EL (cell line): ENCODE data around the gene IL1RAPL1.

Experiments used
- DNase-seq: peaks from one replicate; pipeline ENCODE4 v3.0.0-alpha.2; 2016

The IL1RAPL1 gene

DNA sequence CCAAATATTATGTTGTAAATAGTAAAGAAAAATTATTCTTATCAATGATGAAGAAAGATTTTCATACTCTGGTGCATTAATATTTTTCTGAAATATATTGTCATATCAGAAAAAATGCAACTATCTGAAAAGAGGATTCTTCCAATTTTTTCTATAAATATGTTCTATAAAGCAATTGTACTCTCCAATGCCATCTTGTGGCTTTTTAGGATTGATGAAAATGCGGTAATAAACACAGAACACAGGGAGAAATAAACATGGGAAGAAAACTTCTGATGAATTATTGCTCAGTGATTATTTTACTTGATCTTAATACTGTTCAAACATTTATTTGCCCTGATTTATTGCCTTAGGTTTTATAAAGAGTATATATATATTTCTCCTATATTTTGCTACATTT, 215.4 kb downstream of the IL1RAPL1 start:
- no peak for DNase-seq

DNA sequence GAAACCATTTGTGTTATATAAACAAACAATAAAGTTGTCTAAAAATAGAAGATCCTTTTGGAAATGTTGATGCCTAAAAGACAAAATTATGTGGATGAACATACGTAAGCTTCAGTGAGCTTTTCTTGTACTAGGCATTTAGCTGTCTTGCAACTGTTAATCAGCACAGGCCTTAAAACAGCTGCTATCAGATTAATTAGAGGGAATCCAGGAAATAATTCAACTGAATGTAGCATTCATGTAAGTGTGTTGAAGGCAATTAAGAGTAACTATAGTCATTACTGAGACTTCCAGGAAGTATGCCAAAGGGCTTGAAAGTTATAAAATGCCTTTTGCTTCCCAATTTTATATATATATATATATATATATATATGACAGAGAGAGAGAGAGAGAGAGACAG, 248.7 kb downstream of the IL1RAPL1 start:
- no peak for DNase-seq

DNA sequence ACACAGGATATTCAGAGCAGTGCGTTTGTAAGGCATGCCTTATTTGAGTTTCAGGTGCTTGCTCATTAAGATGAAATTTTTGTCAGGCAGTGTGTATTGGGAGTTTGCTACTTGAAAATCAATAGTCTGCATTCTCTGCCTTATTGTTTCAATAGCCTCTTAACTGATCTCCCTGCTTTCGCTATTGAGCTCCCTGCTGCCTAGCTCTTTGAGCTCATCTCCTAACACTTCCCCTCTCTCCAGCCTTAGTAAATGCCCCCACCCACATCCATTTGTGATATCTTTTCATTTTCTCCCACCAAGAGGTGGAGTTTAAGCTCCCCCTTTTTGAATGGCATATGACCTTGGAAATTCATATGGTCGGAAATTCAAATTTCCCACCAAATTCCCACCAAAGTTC, 256.6 kb downstream of the IL1RAPL1 start:
- DNase-seq: no peak

DNA sequence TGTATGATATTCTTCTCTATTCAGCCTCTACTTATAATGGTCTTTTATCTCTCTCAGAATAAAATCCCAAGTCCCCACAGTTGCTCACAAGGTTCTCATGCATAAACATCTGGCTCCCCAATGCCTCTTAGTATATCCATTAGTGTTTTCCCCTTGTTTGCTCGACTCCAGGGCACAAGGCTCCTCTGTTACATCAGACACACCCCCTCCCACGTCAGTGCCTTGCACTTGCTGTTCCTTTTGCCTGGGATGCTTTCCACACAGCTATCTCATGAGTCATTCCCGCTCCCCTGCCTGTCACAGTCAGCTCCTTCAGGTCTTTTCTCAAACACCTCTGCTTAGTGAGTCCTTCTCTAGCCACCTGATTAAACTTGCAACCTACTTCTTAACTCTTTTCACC, 260.2 kb downstream of the IL1RAPL1 start:
- peak; percentile 0 for DNase-seq

DNA sequence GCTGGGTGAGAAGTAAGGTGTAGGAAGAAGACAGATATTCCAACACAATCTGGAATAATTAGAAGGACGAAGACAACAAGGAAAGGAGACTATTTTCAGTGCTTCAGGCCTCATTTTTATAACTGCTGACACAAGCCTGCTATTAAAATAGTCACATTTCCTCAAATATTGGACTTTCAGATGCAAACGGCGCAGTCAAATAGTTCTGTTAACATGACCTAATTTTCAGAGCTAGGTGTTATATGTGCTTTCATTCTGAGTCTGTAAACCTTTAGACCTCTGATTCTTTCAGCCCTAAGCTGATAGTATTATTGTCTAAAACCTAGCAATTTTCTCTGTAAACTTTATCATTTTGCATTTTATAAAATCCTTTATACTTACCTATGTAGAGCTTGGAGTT, 261.5 kb downstream of the IL1RAPL1 start:
- no peak for DNase-seq

DNA sequence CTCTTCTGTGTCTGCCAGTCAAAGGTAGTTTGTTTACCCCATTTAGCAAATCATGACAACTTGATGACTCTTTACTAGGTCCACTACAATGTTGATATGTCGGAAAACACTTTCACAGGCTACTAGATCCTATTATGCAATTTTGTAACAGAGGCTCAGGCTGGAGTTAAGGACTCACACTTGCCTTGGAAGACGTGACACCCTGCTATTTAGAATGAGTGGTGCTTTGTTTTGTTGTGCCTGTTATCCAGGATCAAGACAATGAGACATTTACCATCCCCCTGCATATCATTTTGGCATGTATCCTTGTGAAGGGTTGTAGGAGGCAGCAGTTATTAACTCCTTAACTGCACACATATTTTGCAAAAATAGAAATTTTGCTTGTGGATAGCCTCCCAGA, 263.7 kb downstream of the IL1RAPL1 start:
- no peak for DNase-seq

DNA sequence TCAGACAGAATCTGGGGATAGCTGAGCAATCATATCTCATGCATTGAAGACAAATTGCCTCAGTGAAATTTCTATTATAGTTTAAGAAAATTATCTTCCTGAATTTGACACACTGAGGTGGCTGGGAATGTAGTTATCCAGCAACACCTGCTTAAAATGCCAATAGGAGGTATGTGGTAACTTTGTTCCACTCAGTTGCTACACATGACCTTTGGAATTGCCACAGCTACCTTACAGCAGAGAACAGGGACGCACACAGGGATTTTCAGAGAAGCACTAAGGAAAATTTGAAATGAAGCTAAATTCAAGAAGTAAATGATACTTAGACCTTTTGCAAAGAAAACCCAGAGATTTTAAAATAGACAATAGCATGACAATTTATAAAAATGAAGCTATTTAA, 264.6 kb downstream of the IL1RAPL1 start:
- no peak for DNase-seq

DNA sequence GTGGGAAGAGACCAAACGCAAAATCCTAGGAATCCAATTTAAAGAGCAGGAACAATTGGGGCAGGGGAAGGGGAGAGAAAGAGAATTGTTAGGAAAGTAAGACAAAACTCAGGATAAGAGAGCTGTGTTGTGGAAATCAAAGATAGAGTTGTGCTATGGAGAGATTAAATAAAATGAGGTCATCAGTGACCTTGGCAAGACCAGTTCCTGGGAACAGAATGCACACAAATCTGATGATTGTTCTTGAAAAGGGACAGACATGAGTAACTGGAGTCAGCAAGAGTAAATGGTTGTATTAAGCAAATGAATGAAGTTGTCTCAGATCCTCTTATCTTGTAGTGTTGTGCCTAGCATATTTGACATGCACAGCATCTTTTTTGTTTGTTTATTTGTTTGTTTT, 267.4 kb downstream of the IL1RAPL1 start:
- no peak for DNase-seq

DNA sequence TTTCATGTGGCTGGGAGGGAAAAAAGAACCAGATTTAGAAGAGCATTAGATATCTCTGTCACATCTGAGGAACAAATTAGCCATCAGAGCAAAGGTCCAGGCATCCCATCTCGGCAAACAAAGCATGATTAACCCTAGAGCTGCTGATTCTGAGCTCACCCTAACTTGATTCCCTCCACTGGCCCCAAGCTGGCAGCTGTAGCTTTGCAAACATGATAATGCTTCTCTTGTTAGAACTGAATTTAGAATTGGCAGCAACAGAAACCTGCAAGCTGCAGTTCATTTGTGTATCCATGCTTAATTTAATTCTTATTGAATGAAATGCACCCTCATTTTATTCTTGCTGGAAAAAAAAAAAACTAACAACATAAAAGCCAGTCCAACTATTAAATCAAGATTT, 289.2 kb downstream of the IL1RAPL1 start:
- no peak for DNase-seq

DNA sequence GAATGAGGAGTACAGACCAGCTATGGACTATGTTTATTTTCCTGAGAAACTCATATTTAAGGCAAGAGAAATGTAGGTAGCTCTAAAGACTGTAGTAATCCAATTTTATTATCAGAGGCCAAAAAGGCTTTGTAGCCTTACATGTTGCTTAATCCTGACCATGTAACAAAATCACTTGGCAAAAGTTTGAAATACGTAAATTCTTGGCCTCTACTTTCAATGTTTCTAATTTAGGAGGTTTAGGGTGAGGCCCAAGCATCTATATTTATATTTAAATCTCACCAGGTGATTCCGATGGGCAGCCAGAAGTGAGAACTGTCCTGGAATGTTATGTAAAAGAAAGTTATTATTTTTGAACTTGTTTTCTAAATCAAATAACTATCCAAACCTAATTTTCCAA, 289.7 kb downstream of the IL1RAPL1 start:
- DNase-seq: no peak

DNA sequence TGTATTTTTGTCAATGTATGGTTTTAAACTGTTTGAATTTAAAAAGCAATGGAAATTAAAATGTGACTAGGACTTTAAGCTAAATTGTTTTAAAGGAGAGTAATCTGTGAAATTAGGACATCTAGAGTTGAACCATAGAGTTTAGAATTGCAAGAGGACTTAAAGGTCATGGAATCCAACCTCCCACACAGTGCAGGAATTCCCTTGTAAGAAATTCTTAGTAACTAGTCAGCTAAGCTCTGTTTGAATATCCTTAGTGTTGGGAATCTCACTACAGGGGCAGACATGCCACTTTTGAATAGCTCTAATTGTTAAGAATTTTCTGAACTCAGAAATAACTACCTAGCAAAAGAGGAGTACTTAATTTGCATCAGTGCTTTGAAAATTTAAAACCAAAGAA, 292.9 kb downstream of the IL1RAPL1 start:
- no peak for DNase-seq

DNA sequence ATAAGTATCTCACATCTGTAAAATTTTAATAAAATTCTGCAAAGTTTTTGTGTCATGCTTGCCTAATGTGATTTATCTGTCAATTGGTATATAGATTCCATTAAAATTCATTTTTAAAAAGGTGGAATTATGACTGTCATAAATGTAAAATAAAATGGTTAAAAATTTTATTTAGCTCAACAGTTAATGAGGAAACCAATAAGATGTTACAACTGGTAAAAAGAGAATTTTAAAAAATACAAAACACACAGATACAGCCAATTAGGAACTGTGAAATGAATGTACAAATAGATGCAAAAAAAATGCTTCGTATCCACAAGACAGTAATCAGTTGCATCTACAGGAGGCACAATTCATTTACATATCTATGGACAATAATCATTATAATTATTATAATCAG, 297.6 kb downstream of the IL1RAPL1 start:
- DNase-seq: no peak

DNA sequence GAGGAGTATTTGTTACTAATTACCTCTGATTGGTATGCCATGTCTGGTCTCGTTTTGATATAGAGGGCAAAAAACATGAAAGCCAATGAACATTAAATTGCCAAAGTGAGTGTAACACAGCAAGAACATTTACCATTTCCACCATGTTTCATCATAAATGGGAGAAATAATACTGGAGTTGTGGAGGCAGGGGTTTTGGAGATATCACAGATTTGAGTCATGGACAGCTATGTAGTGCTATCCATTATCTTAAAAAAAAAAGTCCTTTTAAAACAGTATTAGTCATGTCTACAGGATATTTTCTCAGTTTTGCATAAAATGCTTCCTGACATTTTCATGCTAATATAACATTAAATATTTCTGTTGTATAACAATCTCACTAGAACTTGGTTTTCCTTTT, 301.2 kb downstream of the IL1RAPL1 start:
- DNase-seq: no peak

DNA sequence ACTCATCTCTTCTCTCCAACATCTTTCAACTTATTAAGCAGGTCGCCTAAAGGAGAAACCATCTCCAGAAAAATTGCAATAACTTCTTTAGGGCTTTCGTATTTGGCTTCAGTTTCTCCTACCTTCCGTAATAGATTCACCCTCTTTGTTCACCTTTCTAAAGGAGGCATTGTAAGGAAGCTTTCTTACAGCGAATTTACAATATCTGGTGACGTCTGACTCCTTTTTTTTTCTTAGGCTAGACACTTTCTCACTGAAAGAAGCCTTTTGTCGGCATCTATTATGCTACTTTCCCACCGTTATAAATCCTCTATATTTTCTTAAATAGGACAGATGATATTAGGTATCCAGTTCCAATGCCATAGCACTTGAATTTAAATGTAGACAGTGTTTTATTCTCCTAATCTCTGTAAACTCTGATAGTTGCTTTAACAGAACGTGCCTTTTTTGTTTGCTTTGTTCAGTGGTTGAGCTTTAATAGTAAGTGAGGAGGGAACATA, 302.4 kb downstream of the IL1RAPL1 start:
- no peak for DNase-seq

DNA sequence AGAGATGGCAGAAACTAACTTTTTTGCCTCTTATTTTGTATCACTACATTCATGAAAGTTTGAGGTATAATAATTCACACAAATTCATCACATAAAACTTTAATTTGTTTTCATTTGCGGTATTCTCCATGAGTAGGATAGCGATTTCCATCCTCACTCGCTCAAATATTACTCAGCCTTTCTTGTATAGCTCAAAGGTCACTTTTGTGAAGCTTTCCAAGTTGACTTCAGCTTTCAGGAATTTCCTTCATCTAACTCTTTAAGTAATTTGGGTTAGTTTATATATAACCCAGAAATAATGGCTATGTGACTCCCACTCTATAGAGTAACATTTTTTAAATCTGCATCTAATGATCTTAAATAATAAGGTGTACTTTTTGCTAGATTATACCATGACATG, 314.4 kb downstream of the IL1RAPL1 start:
- peak; percentile 11 for DNase-seq

DNA sequence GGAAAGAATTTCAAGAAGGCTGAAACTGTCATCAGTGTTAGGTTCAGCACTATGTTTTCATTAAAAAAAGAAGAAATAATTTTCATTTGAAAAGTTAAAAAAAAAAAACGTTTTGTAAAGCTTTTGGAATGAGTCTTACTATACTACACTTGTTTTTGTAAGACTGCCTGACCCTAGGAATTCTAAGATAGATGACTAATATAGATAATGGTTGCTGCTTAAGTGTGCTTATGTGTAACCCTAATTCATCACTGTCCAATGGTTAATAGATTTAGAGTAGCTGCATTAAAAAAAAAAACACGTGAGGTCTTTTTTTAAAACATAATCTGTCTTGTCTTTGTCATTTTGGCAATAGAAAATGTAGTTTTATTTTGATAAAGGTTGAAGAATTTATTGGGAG, 323.2 kb downstream of the IL1RAPL1 start:
- peak; percentile 0 for DNase-seq

DNA sequence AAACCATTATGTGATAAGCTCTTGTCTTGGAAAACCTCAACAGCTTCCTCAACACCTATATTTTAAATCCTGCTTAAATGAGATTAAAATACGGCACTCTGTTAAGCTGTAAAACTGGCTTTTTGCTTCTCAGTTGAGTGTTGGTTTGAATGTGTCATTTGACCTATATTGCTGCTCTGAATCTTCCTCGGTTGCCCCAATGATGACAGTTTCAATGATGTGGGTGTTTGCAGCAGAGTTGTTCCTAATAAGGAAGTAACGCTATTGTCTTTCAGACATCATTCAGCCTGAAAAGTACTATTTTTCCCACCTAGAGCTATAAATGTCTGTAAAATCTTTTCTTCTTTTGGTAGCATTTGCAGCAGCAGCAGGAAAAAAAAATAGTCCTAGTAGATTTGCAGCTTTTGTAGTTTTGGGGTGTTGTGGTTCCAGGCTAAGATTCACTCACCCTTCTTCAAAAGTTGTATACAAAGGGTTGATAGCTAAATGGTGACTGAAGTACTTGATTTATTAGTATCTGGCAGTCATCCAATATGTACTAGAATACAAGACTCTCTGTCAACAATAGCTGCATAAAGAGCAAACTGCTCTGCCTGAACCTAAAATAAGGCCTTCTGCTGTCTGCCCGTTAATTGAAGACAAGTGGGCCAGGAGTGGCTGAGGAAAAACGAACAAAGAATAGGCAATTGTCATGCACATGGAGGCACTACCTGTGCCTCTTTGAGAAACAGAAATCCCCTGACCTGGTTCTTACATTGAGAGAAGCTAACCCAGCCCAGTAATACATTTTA, 333.1 kb downstream of the IL1RAPL1 start:
- no peak for DNase-seq

DNA sequence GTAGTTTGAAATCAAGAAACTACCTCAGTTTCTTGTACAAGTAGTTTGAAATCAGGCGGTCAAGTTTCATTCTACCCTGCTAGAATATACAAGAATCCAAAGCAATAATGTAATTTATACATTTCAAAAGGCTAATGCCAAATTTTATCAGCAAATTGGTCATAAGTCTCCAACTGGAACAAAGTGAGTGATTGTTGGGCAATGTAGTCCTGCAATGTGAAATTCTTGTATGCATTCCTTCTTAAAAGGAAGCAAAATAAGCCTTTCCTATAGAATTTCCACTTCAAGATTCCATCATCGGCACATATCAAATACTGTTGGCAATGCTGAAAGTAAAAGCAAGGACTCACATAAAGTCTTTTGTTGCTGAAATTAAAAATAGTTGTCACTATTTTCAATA, 334.9 kb downstream of the IL1RAPL1 start:
- no peak for DNase-seq

DNA sequence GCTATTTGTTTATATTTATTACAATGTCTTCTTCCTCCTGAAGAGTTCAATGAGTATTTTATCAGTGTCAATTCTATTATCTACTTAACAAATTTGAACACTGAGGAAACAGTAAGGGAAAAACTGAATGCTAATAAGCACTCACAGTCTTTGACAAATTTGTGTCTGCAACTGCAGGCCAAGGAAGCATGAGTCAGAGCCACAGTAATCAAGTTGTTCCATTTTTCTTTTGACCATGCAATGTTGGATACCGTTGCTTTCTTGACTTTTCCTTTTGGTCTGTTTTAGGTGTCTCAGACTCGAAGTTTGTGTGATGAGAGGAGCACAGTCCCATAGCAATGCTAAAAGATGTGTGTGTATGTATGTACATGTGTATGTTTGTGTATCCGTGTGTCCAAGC, 359.6 kb downstream of the IL1RAPL1 start:
- DNase-seq: no peak

DNA sequence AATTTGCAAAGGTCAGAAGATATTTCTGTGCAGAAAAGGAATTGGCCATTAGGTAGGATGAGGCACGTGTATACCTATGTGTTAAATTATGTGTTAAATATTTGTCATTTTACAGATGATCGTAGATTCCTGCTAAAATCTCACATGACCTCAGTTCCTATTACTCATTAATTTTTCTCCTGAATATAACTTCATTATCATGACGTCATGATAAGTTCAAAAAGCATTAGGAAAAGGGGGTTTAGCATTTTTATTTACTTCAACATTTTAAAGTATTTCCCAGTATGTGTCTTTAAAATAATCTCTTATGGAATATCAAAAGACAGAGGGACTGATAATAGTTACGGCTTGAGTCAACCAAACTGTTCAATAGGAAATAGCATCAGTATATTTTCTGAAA, 372.8 kb downstream of the IL1RAPL1 start:
- DNase-seq: no peak

DNA sequence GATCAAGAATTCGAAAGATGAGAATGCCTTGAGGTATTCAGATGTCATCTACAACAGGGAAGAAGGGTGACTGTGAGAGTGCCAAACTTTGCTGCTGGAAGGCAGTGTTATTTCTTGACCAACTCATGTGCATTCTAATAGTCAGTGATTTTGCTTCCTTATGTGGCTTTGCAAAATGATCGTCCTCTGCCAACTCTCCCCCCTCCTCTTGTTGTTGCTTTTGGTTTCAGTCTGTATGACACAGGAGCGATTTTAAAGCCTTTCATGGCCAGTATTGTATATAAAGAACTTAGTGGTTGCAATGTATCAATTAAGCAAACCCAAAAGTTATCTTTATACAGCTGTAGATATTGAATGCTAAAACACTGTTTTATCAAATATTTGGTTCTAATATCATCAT, 379.1 kb downstream of the IL1RAPL1 start:
- DNase-seq: no peak

DNA sequence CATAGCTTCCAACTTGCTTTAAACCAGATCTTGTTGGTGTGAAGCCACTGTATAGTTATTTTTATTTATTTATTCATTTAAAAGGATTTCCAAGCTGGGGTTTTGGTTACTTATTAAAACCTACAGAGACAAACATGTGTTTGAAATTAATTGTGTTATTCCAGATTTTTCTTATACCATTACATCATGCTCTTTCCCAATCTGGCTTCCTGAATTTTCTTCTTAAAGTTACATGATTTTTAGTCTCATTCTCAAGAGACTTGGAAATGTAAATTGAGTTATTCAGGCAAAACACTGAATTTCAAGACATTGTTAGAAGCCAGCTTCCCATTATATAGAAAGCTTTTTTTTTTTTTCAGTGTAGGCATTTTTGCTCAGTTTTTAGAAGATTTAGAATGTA, 381.9 kb downstream of the IL1RAPL1 start:
- DNase-seq: no peak

DNA sequence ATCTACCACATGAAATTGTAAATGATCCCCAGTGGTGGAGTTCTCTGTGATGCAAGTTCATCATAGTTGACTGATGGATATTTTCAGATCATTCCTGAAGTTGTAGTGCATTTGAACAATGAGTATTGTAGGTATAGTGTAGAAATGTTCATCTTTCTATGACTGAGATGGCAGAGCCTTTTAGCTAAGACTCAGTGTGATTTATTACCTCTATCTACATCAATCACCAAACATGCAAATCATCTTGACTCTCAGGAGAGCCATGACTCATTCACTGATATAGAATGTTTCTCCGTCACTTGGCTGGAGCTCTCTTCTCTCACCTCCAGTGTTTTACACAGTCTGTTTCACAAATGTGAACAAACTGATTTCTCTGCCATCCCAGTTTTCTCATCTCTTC, 392.6 kb downstream of the IL1RAPL1 start:
- DNase-seq: no peak

DNA sequence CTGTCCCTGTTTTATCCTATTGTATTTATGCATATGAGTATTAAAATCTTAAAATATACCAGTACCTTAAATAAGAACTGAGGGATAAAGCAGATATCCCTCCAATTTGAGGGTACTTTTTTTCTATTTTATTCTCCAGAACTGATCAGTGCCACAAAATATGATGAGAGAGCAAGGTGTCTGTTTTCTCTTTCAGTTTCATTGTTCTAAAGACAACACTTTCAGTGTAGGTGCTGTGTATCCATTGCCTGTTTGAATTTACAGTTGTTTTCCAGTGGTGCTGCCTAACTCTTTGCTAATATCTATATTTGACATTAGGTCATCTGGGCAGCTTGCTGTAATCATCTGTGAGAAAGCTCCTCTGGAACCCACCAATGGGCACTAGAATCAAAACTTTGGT, 394.7 kb downstream of the IL1RAPL1 start:
- no peak for DNase-seq

DNA sequence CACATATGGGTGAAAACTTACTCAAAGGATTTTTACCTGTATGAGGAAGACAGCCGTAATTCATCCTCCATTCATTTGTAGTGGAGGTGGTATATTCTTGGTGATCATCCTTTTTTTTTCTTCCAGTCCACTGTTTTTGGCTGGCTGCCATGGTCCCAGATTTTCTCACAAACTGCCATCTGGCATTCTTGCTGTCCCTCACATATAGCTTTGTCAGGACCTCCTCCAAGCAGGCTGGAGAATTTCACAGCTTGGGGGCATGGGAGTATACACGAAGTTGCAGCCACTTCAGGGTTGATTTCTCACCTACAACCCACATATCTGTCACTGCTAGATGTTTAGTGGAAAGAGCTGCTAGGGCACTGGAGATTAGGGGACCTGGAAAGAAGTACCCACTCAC, 401.0 kb downstream of the IL1RAPL1 start:
- no peak for DNase-seq
